NK-92 (cell line): ENCODE results near the gene TRAF5.
"Not testable (repeated sequence)": the region's sequence is repeated elsewhere in the genome, so short reads cannot be mapped to it uniquely, and the experiment has no call there.

ENCODE experiments used
- DNase-seq: peaks from one replicate; lab custom pipeline; 2025; ENCODE audit not compliant: unreplicated experiment; lab: John Stamatoyannopoulos, UW

The TRAF5 gene, protein sequence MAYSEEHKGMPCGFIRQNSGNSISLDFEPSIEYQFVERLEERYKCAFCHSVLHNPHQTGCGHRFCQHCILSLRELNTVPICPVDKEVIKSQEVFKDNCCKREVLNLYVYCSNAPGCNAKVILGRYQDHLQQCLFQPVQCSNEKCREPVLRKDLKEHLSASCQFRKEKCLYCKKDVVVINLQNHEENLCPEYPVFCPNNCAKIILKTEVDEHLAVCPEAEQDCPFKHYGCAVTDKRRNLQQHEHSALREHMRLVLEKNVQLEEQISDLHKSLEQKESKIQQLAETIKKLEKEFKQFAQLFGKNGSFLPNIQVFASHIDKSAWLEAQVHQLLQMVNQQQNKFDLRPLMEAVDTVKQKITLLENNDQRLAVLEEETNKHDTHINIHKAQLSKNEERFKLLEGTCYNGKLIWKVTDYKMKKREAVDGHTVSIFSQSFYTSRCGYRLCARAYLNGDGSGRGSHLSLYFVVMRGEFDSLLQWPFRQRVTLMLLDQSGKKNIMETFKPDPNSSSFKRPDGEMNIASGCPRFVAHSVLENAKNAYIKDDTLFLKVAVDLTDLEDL

DNA sequence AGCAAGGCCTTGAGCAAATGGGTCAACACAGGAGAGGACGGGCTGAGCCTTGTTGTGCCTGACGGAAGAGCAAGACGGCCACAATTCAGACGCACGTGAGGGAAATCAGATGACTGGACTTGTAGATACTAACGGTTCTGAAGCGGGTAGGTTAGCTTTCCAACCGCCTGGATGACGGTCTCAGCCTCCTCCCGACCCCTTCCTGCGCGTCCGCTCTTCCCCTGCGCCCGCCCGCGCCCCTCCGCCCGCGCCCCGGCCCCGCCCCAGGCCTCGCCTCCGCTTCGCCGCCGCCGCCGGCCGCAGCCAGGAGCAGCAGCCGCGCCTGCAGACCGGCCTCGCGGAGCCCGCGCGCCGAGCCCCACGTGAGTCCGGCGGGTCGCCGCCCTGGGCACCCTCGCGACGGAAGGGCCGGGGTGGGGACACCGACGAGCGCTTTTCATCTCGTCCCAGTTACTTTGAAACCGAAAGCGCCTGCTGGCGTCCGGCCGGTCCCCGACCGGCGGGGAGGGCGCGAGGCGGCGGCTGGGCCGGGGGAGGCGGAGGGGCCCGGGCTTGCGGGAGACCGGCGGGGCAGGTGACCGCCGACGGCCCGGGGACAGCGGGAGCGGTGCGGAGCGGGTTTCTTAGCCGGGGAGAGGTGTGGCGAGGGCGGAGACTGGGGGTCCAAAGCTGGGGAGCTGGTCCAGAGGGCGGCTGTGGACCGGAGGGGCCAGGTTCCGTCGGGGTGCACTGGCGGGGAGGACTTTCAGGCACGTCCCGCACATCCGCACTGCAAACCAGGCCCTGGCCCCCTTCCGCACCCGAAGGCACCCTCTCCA, at the start of gene TRAF5:
Gene TRAF5 (plus strand): TSS at position 306 of the 818 bp plus-strand sequence. CDS start 26,407 bp downstream, outside the sequence.
- DNase-seq = no peak

DNA sequence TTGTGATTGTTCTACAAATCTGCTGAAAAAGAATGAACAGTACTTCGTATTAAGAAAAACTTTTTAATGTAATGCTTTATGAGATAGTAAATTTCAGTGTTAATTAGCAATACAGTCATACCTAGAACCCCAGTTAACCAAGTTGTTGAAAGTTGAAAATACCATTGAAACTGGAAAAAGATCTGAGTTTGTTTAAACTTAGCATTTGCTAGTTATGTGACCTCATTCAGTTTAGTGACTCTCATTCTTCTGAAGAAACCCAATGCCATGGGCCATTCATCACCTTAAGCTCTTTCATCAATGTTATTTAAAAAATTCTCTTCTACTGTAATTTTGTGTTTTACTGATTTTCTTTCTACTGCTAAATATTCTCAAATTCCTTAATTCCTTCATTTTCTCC, 47.3 kb upstream of the TRAF5 start:
- DNase-seq = no peak

DNA sequence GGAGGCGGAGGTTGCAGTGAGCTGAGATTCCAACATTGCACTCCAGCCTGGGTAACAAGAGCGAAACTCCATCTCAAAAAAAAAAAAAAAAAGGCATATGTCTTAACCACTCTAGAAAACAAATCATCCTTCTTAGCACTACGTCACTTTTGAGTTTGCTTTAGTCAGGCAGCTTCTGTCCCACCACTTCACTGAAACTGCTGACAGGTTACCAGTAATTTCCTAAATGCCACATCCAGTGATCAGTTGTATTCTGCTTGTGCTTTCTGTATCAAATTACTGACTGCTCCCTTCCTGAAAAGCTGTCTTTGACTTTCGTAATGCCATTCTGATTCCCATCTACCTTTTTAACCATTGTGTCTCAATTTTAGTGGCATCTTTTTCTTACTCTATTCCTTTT, 45.7 kb upstream of the TRAF5 start:
- DNase-seq = no peak

DNA sequence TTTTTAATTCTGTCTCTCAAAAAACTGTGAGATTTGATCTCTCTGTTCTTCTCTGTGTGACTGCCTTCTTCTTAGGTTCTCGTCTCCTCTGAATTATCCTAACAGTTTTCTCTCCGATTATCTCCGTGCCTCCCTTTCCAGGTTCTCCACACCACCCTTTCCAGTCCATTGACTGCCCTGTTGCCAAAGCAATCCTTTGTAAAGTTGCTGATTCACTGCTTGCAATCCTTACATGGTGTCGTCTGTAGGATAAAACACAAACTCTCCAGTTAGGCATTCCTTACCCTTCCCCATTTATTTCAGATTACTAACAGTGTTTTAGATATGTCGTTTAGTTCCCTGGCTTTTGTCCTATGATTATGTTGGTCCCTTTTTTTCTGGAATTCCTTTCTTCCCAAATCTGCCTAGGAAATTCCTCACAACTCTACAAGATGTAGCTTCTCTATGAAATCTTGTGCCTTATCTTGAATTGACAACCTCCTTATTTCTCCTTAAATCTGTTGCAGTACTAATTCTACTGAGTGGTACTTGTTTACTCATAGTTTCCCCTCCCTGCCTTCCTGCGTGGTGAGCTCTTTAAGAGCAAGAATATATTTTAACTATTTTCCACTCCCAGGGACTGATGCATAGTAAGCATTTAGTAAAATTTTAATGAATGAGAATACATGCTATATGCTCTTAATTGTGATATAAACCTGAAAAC, 45.2 kb upstream of the TRAF5 start:
- DNase-seq = no peak

DNA sequence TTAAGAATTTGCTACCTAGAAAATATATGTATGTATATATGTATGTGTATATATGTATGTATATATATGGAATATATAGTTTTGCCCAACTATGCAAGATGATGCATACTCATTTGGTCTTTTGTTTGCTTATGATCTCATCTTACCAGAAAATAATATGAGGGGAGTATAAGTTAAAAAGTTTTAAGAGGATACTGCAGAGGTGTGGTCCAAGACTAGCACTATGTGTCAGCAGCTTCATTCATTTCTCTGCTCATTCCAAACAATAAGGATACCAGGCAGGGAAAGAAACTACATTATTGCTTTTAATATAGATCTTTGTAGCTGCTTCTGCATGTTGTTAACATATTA, 44.6 kb upstream of the TRAF5 start:
- no peak for DNase-seq

DNA sequence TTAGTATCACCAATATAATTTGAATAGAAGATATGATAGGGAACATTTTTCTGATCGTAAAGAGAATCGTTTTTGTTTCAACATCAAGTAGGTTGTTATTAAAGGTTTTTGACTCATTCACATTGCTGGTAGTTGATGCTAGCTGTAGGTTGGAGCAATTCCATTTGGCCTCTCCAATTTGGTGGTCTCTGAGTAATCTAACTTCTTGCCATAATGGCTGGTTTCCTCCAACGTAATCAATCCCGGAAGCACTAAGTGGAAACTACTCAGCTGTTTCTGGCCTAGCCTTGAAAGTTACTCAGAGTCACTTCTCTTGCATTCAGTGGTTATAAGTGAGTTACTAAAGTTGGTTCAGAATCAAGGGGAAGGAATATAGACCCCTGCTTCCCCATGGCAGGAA, 41.4 kb upstream of the TRAF5 start:
- no peak for DNase-seq

DNA sequence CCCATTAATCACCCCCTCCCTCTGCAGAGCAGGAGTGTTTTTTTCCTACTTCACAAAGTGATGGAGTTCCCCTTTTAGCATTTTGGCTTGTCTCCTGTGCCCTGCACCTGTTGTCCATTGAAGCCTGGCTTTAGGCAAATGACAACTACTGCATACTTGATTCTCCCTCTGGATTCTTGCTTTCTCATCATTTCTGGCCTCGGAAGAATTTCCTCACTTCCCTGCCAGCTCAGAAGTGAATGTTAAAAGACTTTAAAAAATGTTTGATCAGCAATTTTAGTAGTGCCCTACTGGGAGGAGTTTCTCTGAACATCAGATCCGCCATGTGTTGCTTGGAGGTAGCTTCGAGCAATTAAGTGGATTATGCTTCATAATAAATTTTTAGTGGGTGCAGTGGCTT, 39.4 kb upstream of the TRAF5 start:
- no peak for DNase-seq

DNA sequence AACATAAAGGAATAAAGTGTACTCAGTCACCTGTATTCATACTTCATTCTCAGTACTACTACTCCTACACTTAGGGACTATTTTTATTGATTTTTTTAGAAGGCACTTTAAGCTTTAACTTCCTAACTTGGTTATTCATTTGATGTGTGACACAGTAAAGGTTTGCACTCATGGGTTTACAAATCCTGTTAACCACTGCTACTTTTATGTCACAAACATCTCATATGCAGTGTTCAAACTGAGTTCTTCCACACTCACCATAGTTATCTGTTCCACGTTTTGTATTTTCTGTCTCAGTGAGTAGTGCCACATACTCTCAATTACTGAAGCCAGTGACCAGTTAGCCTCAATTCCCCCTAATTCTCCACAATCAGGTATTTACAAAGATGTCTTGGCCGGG, 34.2 kb upstream of the TRAF5 start:
- DNase-seq = no peak

DNA sequence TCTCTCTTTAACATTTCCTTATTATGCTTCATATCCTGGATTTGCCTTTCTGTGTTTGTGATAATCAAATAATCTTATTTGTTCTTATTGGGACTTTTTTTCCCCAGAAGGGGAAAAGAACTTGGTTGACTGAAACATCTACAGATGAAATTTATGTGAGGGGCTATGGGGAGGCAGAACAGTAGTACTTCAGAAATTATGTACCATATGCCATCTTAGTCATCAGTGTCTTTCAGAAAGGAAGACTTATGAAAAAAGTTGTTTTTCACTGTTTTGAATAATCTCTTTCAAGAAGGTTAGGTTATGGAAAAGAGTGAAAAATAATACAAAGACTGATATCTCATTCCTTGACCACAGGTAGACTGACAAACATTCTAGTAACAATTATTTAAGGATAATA, 30.2 kb upstream of the TRAF5 start:
- no peak for DNase-seq

DNA sequence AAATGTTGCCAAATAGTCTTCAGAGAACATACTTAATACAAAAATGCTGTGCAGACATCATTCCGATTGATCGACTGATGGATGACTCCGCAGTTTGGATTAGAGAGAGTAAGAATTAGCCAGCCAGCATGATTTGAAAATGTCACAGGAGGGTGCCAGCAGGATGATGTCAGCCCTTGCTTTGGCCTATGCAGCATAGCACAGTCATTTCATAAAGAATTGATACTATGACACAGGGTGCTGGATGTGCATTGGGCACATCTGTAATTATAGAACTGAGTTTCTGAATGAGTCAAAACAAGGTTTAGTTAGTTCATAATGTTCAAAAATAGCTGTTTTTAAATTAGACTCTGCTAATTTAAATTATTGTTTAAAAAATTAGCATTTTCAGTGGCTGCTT, 21.6 kb upstream of the TRAF5 start:
- DNase-seq = no peak

DNA sequence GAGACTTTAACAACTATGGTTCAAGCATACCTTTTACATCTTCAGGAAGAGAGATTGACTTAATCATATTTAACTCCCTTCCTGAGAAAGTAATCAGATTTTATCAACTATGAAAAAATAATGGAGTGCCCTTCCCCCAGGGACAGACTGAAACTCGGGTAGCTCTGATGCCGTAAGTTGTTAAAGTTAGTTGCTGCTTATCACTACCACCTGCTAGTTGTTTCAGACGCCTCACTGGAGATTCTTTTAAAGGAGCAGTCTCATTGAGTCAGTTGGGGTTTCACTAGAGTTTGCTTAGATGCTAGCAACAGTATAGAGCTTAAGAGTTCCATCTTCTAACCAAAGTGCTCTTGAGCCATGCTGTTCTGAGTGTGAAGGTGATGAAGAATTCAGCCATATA, 17.0 kb upstream of the TRAF5 start:
- no peak for DNase-seq

DNA sequence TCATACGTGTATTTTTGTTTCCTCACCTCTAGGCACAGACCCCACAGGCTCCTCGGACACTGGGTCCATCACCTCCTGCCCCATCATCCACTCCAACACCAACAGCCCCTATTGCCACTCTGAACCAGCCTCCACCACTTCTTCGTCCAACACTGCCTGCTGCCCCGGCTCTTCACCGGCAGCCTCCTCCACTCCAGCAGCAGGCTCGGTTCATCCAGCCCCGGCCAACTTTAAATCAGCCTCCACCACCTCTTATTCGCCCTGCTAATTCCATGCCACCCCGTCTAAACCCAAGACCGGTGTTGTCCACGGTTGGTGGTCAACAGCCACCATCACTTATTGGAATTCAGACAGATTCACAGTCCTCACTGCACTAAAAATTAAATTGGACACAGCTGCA, 13.2 kb upstream of the TRAF5 start:
- DNase-seq = no peak

DNA sequence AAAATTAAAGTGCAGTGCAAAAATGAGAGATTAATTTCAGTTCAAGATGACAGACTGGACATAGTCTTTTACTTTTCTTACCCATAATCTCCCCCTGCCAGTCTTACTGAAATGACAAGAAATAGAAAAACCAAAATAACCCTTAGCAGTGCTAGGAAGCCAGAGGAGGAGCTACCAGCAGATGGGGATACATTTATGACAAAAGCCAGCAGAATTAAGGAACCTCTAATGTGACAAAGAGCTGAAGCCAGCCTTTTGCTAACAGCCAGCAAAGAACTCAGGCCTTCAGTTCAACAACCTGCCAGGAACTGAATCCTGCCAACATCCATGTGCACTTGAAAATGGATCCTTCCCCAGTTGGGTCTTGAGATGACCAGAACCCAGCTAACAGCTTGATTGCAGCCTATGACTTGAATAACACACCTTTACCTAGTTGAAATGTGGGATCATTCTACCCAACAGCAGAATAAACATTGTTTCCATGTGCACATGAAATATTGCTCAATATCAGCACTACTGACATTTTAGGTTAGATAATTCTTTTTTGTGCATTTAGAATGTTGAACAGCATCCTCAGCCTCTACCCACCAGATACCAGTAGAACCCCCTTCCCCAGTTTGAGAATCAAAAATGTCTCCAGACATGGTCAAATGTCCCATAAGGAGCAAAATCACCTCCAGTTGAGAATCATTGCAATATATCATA, 7.9 kb upstream of the TRAF5 start:
- DNase-seq = no peak

DNA sequence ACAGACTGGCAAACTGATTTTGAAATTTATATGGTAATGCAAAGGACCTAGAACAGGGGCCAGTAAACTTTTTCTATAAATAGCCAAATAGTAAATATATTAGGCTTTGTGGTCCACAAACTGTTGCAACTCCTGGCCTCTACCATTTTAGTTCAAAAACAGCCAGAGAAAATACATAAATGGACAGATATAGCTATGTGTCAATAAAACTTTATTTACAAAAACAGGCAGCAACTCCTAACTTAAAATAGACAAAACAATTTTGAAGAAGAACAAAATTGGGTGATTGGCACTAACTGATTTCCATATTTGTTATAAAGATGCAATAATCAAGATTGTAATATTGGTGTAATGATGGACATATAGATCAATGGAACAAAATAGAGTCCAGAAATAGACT, 6.7 kb upstream of the TRAF5 start:
- DNase-seq = no peak

DNA sequence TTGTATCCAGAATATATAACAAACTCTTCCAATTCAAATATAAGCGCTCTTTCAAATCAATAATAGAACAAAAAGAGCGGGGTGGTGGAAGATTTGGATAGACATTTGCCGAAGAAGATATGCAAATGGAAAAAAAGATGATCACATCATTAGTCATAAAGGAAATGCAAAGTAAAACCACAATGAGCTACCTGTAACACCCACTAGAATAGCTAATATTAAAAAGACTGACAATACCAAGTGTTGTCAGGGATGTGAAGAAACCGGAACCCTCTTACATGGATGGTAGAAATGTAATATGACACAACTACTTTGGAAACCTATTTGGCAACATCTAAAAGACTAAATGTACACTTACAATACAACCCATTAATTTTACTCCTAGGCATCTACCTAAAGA, 5.7 kb upstream of the TRAF5 start:
- DNase-seq = no peak

DNA sequence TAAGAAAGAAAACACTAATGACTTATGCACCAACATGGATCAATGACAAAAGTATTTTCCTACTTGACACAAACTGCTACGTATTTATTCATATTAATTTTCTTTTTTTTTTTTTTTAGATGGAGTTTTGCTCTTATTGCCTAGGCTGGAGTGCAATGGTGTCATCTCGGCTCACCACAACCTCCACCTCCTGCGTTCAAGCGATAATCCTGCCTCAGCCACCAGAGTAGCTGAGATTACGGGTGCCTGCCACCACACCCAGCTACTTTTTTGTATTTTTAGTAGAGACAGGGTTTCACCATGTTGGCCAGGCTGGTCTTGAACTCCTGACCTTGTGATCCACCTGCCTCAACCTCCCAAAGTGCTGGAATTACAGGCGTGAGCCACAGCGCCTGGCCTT, 5.0 kb upstream of the TRAF5 start:
- not testable (repeated sequence) for DNase-seq

DNA sequence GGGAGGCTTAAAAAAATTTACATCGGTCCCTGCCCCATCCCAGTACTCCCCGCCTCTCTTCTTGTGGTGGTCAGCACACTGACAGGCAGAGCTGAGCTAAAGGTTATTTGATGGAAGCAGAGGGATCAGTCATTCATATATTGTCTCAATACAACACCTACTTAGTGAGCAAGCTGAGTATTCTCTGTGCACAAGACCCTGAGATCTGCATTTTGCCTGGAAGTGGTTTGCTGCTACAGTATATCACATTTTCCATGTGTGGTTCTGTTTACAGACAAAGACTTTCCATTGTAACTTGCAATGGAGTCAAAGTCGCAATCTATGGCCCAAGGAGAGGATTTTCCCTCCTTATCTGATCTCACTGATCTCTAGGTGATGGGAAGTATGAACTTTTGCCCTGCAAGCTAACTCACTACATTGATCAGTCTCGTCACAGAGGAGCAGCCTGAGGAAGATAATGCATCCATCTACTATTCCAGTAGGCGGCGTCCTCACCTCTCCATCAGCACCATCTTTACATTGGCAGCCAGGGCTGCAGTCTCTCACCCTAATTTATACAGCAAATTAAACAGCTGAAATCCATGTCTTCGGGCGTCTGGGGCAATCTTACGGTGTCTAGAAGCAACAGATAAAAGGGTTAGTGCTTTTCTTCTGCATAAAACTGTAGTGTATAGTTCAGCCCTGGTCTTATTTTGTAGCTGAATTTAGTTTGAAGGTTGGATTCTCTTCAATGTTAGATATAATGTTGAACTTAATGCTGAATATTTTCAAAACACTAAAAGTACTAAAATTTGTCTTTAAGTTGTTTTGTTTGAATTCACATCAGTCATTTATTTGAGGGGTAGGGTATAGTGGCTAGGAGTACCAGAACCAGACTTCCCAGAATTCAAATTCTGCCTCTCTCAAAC, 3.2 kb upstream of the TRAF5 start:
- DNase-seq = no peak

DNA sequence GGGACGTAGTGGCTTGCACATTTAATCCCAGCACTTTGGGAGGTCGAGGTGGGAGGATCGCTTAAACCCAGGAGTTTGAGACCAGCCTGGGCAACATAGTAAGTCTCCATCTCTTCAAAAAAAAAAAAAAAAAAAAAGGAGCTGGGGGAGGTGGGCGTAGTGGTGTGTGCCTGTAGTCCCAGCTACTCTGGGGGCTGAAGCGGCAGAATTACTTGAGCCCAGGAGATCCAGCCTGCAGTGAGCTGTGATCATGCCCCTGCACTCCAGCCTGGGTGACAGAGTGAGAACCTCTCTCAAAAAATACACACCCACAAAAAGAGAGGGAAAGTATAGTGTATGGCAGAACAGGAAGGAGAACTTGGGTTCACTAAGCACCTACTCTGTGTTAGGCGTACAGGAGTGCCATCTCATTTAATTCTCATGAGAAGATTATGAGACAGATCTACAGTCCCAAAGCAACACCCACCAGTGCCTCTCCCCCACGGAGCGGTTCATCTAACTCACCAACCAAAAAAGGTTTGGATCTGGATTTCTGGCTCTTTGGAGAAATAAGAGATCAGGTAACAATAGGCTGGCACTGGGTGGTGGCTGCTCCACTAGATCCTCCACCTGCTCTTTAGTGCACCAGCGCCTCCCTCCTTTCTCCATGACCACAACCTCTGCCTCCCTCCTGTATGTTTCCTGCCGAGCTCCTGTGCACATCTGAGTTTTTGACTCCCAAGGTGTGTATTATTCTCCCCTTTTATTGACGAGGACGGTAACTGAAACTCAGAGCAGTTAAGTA, 1.4 kb upstream of the TRAF5 start:
- DNase-seq = no peak

DNA sequence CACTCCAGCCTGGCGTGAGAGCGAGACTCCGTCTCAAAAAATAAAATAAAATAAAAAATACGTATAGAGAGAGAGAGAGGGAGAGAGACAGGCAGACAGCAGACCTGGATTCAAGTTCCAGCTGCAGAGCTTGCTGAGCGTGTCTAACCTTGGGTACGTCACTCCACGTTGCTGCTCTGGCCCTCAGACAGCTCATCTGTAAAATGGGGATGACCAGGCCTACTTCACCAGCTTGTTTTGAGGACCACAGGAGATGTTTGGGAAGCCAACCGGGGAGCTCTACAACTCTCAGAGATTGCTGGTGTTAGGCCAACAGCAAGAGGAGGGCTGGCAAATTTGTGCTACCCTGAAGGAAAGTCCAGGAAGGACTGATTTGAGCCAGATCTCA, 499 bp upstream of the TRAF5 start:
- DNase-seq = no peak
